GM19099 (cell line): ENCODE results near the gene PRF1.

ENCODE experiments used
- POLR2A ChIP-seq: IDR thresholded peaks from 3 replicates; pipeline ENCODE4 v1.6.1; 2011; ENCODE audit warnings: low read depth; ENCODE audit not compliant: insufficient read length; ENCODE audit errors: extremely low read depth

Gene PRF1

GRCh38 chr10:70561558-70561957 lies 41.0 kb downstream of the PRF1 start:
- no peak for TF ChIP-seq POLR2A

- TF ChIP-seq POLR2A, result no peak
Measured at GRCh38 chr10:70561070-70561469, 41.5 kb downstream of the PRF1 start.

GRCh38 chr10:70560511-70560941 lies 42.0 kb downstream of the PRF1 start:
- TF ChIP-seq POLR2A, result no peak

GRCh38 chr10:70559861-70560260 lies 42.7 kb downstream of the PRF1 start:
- TF ChIP-seq POLR2A, result no peak

GRCh38 chr10:70558871-70559810 lies 43.4 kb downstream of the PRF1 start:
- TF ChIP-seq POLR2A, result no peak

- no peak for TF ChIP-seq POLR2A
Measured at GRCh38 chr10:70558295-70558694, 44.2 kb downstream of the PRF1 start.

- no peak for TF ChIP-seq POLR2A
Measured at GRCh38 chr10:70557876-70558275, 44.7 kb downstream of the PRF1 start.

- TF ChIP-seq POLR2A, result no peak
Measured at GRCh38 chr10:70557086-70557845, 45.3 kb downstream of the PRF1 start.

- TF ChIP-seq POLR2A, result no peak
Measured at GRCh38 chr10:70555371-70555770, 47.2 kb downstream of the PRF1 start.

GRCh38 chr10:70552586-70552985 lies 50.0 kb downstream of the PRF1 start:
- TF ChIP-seq POLR2A, result no peak

GRCh38 chr10:70551971-70552422 lies 50.5 kb downstream of the PRF1 start:
- TF ChIP-seq POLR2A, result no peak

- no peak for TF ChIP-seq POLR2A
Measured at GRCh38 chr10:70551466-70551865, 51.1 kb downstream of the PRF1 start.

GRCh38 chr10:70550459-70550858 lies 52.1 kb downstream of the PRF1 start:
- no peak for TF ChIP-seq POLR2A

- TF ChIP-seq POLR2A, result no peak
Measured at GRCh38 chr10:70549962-70550458, 52.5 kb downstream of the PRF1 start.

GRCh38 chr10:70549351-70549961 lies 53.1 kb downstream of the PRF1 start:
- no peak for TF ChIP-seq POLR2A
